ENCODE data around the gene SMPX.

The SMPX gene

GRCh38 chrX:21658152-21658737, 99.7 kb downstream of the SMPX start, which contains the start of gene KLHL34:
Gene KLHL34, minus strand, starts transcription at chrX:21658330. Its CDS starts 542 bp downstream, at chrX:21657788.
- DNase-seq, result no peak

GRCh38 chrX:21657318-21658151, 100.4 kb downstream of the SMPX start:
- no peak for DNase-seq

- no peak for DNase-seq
Observed at GRCh38 chrX:21656587-21657317, 101.2 kb downstream of the SMPX start.

All from amygdala (tissue), 56 donors.